NT2/D1 (cell line): Measurements from ENCODE around the gene FLRT2.

Experiments
- DNase-seq: peaks from one replicate; pipeline ENCODE4 v3.0.0-alpha.2; 2011; ENCODE audit warnings: low read depth, low spot score
- H3K27me3 ChIP-seq: 2 replicates; pipeline ENCODE4 v1.6.0; 2011; ENCODE audit warnings: mild to moderate bottlenecking; ENCODE audit not compliant: insufficient read length, insufficient read depth
- H3K36me3 ChIP-seq: 2 replicates; pipeline ENCODE4 v1.6.1; 2011; ENCODE audit warnings: mild to moderate bottlenecking, low read length, mixed read lengths; ENCODE audit not compliant: insufficient read depth, insufficient read length
- H3K4me1 ChIP-seq: 2 replicates; pipeline ENCODE4 v1.5.1; 2011; ENCODE audit not compliant: insufficient read depth, insufficient read length
- H3K4me3 ChIP-seq: 2 replicates; pipeline ENCODE4 v1.5.1; 2011; ENCODE audit warnings: low read depth; ENCODE audit not compliant: insufficient read length
- H3K9ac ChIP-seq: 2 replicates; pipeline ENCODE4 v1.6.0; 2011; ENCODE audit warnings: low read depth; ENCODE audit not compliant: insufficient read length
- H3K9me3 ChIP-seq: 2 replicates; pipeline ENCODE4 v1.5.1; 2011; ENCODE audit warnings: mild to moderate bottlenecking, low read length; ENCODE audit not compliant: insufficient read depth
- SUZ12 ChIP-seq: IDR thresholded peaks from 2 replicates; pipeline ENCODE4 v1.6.1; 2011; ENCODE audit not compliant: insufficient read length, insufficient read depth; ENCODE audit errors: extremely low read depth
- YY1 ChIP-seq: IDR thresholded peaks from 2 replicates; pipeline ENCODE4 v1.6.1; 2011; ENCODE audit not compliant: insufficient read length, insufficient read depth
- ZNF274 ChIP-seq: IDR thresholded peaks from 2 replicates; pipeline ENCODE4 v1.6.1; 2011; ENCODE audit warnings: mild to moderate bottlenecking, low read depth, low read length

The FLRT2 gene

GRCh38 chr14:85512451-85512850 lies 17.5 kb upstream of the FLRT2 start:
- H3K9me3 ChIP-seq, result no peaks in the 10 kb centered on the region
- no peaks in the 10 kb centered on the region for H3K36me3 ChIP-seq
- H3K9ac ChIP-seq, result no peak overlapping the region
- H3K4me1 ChIP-seq, result no peaks in the 10 kb centered on the region
- DNase-seq, result no peak
- H3K27me3 ChIP-seq, result no peaks in the 10 kb centered on the region
- no peak for TF ChIP-seq YY1
- TF ChIP-seq ZNF274, result no peak
- TF ChIP-seq SUZ12, result no peak
- no peak overlapping the region for H3K4me3 ChIP-seq

GRCh38 chr14:85514487-85514886 lies 15.5 kb upstream of the FLRT2 start:
- no peaks in the 10 kb centered on the region for H3K9me3 ChIP-seq
- no peaks in the 10 kb centered on the region for H3K27me3 ChIP-seq
- H3K4me3 ChIP-seq, result no peak overlapping the region
- TF ChIP-seq ZNF274, result no peak
- H3K4me1 ChIP-seq, result no peaks in the 10 kb centered on the region
- H3K9ac ChIP-seq, result no peak overlapping the region
- DNase-seq, result no peak
- H3K36me3 ChIP-seq, result no peaks in the 10 kb centered on the region

GRCh38 chr14:85516239-85517113 lies 13.5 kb upstream of the FLRT2 start:
- Histone ChIP-seq H3K9me3 (no peaks in the 10 kb centered on the region), H3K27me3 (no peaks in the 10 kb centered on the region), H3K4me3 (no peak overlapping the region), H3K4me1 (no peaks in the 10 kb centered on the region), H3K9ac (no peak overlapping the region), H3K36me3 (no peaks in the 10 kb centered on the region)
- no peak for TF ChIP-seq SUZ12
- TF ChIP-seq YY1, result no peak
- no peak for TF ChIP-seq ZNF274
- no peak for DNase-seq

- no peak for TF ChIP-seq SUZ12
- no peak for TF ChIP-seq YY1
- no peak for TF ChIP-seq ZNF274
- no peak overlapping the region for H3K4me3 ChIP-seq
- no peaks in the 10 kb centered on the region for H3K27me3 ChIP-seq
- H3K4me1 ChIP-seq, result no peaks in the 10 kb centered on the region
- H3K9ac ChIP-seq, result no peak overlapping the region
- no peaks in the 10 kb centered on the region for H3K36me3 ChIP-seq
- no peaks in the 10 kb centered on the region for H3K9me3 ChIP-seq
- DNase-seq, result no peak
Measured at GRCh38 chr14:85517114-85517688, 12.7 kb upstream of the FLRT2 start.

GRCh38 chr14:85519661-85520305 lies 10.2 kb upstream of the FLRT2 start:
- H3K4me1 ChIP-seq, result no peaks in the 10 kb centered on the region
- no peak for DNase-seq

GRCh38 chr14:85520581-85520980 lies 9.4 kb upstream of the FLRT2 start:
- H3K36me3 ChIP-seq, result no peaks in the 10 kb centered on the region
- H3K9ac ChIP-seq, result no peak overlapping the region
- H3K27me3 ChIP-seq, result no peaks in the 10 kb centered on the region
- no peak overlapping the region for H3K4me3 ChIP-seq
- DNase-seq, result no peak
- TF ChIP-seq YY1 (no peak), ZNF274 (no peak), SUZ12 (no peak)
- H3K4me1 ChIP-seq, result no peaks in the 10 kb centered on the region
- no peaks in the 10 kb centered on the region for H3K9me3 ChIP-seq

More at GRCh38 chr14:85519661-85520305, 10.2 kb upstream of the FLRT2 start:
- H3K9me3 ChIP-seq, result no peaks in the 10 kb centered on the region
- H3K27me3 ChIP-seq, result no peaks in the 10 kb centered on the region
- no peak overlapping the region for H3K4me3 ChIP-seq
- TF ChIP-seq ZNF274 (no peak), YY1 (no peak), SUZ12 (no peak)
- H3K36me3 ChIP-seq, result no peaks in the 10 kb centered on the region
- no peak overlapping the region for H3K9ac ChIP-seq

- Histone ChIP-seq H3K4me3 (no peak overlapping the region), H3K4me1 (no peaks in the 10 kb centered on the region), H3K9me3 (no peaks in the 10 kb centered on the region), H3K36me3 (no peaks in the 10 kb centered on the region), H3K27me3 (peaks cover under 1% of the 10 kb centered on the region), H3K9ac (no peak overlapping the region)
- TF ChIP-seq ZNF274 (no peak), YY1 (no peak)
- DNase-seq, result no peak
Measured at GRCh38 chr14:85523624-85524023, 6.3 kb upstream of the FLRT2 start.
